ENCODE measurements around the gene ABCB8.

Gene ABCB8

GRCh38 chr7:150981644-150982043, 46.6 kb upstream of the ABCB8 start:
- no peak overlapping the region for H3K4me3 ChIP-seq (replicated peaks; ENCODE audit: insufficient read depth, low read length)
- peaks cover 47% of the 10 kb centered on the region for H3K27me3 ChIP-seq (ENCODE audit: insufficient read depth, poor library complexity, severe bottlenecking)
- no peak overlapping the region for H3K27ac ChIP-seq (replicated peaks)
- TF ChIP-seq GABPA (IDR thresholded peaks at IDR 0.05; ENCODE audit: low read depth) (no peak), SPI1 (IDR thresholded peaks at IDR 0.05; ENCODE audit: borderline replicate concordance, low read depth) (no peak), POLR2AphosphoS5 (IDR thresholded peaks at IDR 0.05; ENCODE audit: low read depth) (no peak)
- DNase-seq (ENCODE audit: low read depth in 1 of 2, low spot score in 1 of 2) = no peak

GRCh38 chr7:150982351-150982750, 45.9 kb upstream of the ABCB8 start:
- Histone ChIP-seq H3K27me3 (ENCODE audit: insufficient read depth, poor library complexity, severe bottlenecking) (peaks cover 41% of the 10 kb centered on the region), H3K4me3 (replicated peaks; ENCODE audit: insufficient read depth, low read length) (no peak overlapping the region), H3K27ac (replicated peaks) (no peak overlapping the region)
- no peak for DNase-seq (ENCODE audit: low read depth in 1 of 2, low spot score in 1 of 2)
- TF ChIP-seq REST (IDR thresholded peaks at IDR 0.05; ENCODE audit: insufficient replicate concordance, low read depth) (no peak), CTCF (IDR thresholded peaks at IDR 0.05; ENCODE audit: insufficient read depth, low read length) (no peak), SPI1 (IDR thresholded peaks at IDR 0.05; ENCODE audit: borderline replicate concordance, low read depth) (no peak), GABPA (IDR thresholded peaks at IDR 0.05; ENCODE audit: low read depth) (no peak)

GRCh38 chr7:150983893-150984368, 44.3 kb upstream of the ABCB8 start:
- DNase-seq (ENCODE audit: low read depth in 1 of 2, low spot score in 1 of 2) = no peak
- Histone ChIP-seq H3K4me3 (replicated peaks; ENCODE audit: insufficient read depth, low read length) (no peak overlapping the region), H3K27me3 (ENCODE audit: insufficient read depth, poor library complexity, severe bottlenecking) (peaks cover 43% of the 10 kb centered on the region), H3K27ac (replicated peaks) (no peak overlapping the region)
- TF ChIP-seq REST (IDR thresholded peaks at IDR 0.05; ENCODE audit: insufficient replicate concordance, low read depth) (peak; percentile 99), GABPA (IDR thresholded peaks at IDR 0.05; ENCODE audit: low read depth) (no peak)

- TF ChIP-seq SPI1 (IDR thresholded peaks at IDR 0.05; ENCODE audit: borderline replicate concordance, low read depth) = no peak
- no peak for TF ChIP-seq POLR2AphosphoS5 (IDR thresholded peaks at IDR 0.05; ENCODE audit: low read depth)
- peak; percentile 29 for TF ChIP-seq REST (IDR thresholded peaks at IDR 0.05; ENCODE audit: insufficient replicate concordance, low read depth)
- TF ChIP-seq CTCF (IDR thresholded peaks at IDR 0.05; ENCODE audit: insufficient read depth, low read length) = peak; percentile 53
- TF ChIP-seq GABPA (IDR thresholded peaks at IDR 0.05; ENCODE audit: low read depth) = no peak
- peak in 1 of 2 experiments; percentile 57 for DNase-seq (ENCODE audit: low read depth in 1 of 2, low spot score in 1 of 2)
- Histone ChIP-seq H3K4me3 (replicated peaks; ENCODE audit: insufficient read depth, low read length) (no peak overlapping the region), H3K27ac (replicated peaks) (no peak overlapping the region), H3K27me3 (ENCODE audit: insufficient read depth, poor library complexity, severe bottlenecking) (peaks cover 24% of the 10 kb centered on the region)
Measured at GRCh38 chr7:150986099-150986512, 42.1 kb upstream of the ABCB8 start.
